ENCODE results near the gene LCE3E.

GRCh38 chr1:152516082-152516481, 50.5 kb downstream of the LCE3E start:
- TF ChIP-seq, protein P1, sequence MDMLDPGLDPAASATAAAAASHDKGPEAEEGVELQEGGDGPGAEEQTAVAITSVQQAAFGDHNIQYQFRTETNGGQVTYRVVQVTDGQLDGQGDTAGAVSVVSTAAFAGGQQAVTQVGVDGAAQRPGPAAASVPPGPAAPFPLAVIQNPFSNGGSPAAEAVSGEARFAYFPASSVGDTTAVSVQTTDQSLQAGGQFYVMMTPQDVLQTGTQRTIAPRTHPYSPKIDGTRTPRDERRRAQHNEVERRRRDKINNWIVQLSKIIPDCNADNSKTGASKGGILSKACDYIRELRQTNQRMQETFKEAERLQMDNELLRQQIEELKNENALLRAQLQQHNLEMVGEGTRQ (IDR thresholded peaks at IDR 0.05; ENCODE audit: low read depth, low read length): no peak
- TF ChIP-seq, protein P2, sequence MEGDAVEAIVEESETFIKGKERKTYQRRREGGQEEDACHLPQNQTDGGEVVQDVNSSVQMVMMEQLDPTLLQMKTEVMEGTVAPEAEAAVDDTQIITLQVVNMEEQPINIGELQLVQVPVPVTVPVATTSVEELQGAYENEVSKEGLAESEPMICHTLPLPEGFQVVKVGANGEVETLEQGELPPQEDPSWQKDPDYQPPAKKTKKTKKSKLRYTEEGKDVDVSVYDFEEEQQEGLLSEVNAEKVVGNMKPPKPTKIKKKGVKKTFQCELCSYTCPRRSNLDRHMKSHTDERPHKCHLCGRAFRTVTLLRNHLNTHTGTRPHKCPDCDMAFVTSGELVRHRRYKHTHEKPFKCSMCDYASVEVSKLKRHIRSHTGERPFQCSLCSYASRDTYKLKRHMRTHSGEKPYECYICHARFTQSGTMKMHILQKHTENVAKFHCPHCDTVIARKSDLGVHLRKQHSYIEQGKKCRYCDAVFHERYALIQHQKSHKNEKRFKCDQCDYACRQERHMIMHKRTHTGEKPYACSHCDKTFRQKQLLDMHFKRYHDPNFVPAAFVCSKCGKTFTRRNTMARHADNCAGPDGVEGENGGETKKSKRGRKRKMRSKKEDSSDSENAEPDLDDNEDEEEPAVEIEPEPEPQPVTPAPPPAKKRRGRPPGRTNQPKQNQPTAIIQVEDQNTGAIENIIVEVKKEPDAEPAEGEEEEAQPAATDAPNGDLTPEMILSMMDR (conservative IDR thresholded peaks at IDR 0.05; ENCODE audit: low read depth, low read length): no peak
- TF ChIP-seq BHLHE40 (IDR thresholded peaks at IDR 0.05; ENCODE audit: low read depth, low read length) (no peak), FOS (IDR thresholded peaks at IDR 0.05; ENCODE audit: low read depth, low read length) (no peak)

Measured in IMR-90 (cell line).